KMS-11 (cell line): ENCODE results near the gene TMEM232.
A peak's percentile ranks its signal among the peaks of the same experiment; 100 is the strongest.

Experiments used
- H2AFZ ChIP-seq: fragments of 200-600 bp; sonication (generic); 2 replicates; pipeline ENCODE4 v1.6.1; 2016; ENCODE audit warnings: antibody characterized with exemption, mixed run types, low read depth
- H3K27ac ChIP-seq: fragments of 200-600 bp; sonication (generic); 2 replicates; pipeline ENCODE4 v1.6.1; 2016; ENCODE audit warnings: mild to moderate bottlenecking, mixed run types
- H3K27me3 ChIP-seq: fragments of 200-600 bp; sonication (generic); 2 replicates; pipeline ENCODE4 v1.6.1; 2017; ENCODE audit warnings: mild to moderate bottlenecking, low read depth, mixed run types, moderate library complexity; ENCODE audit not compliant: insufficient read depth
- H3K36me3 ChIP-seq: fragments of 200-600 bp; sonication (generic); 2 replicates; pipeline ENCODE4 v1.6.1; 2017; ENCODE audit warnings: mild to moderate bottlenecking, mixed run types; ENCODE audit not compliant: insufficient read depth
- H3K4me1 ChIP-seq: fragments of 200-600 bp; sonication (generic); 2 replicates; pipeline ENCODE4 v1.6.1; 2016; ENCODE audit warnings: mild to moderate bottlenecking, low read depth, mixed run types; ENCODE audit not compliant: poor library complexity, severe bottlenecking
- H3K4me2 ChIP-seq: fragments of 200-600 bp; sonication (generic); 2 replicates; pipeline ENCODE4 v1.7.0; 2016; ENCODE audit warnings: mild to moderate bottlenecking, mixed run types
- H3K4me3 ChIP-seq: fragments of 200-600 bp; sonication (generic); IDR thresholded peaks from 2 replicates; pipeline ENCODE4 v1.6.1; 2017; ENCODE audit warnings: low read depth, low read length, mixed read lengths; ENCODE audit not compliant: insufficient read depth
- H3K79me2 ChIP-seq: fragments of 200-600 bp; sonication (generic); 2 replicates; pipeline ENCODE4 v1.6.1; 2016; ENCODE audit warnings: low read depth, mixed run types; ENCODE audit not compliant: insufficient read depth
- H3K9ac ChIP-seq: fragments of 200-600 bp; sonication (generic); 2 replicates; pipeline ENCODE4 v1.6.1; 2016; ENCODE audit warnings: mild to moderate bottlenecking, mixed run types
- H4K20me1 ChIP-seq: fragments of 200-600 bp; sonication (generic); 2 replicates; pipeline ENCODE4 v1.6.1; 2016; ENCODE audit warnings: mild to moderate bottlenecking, mixed run types; ENCODE audit not compliant: insufficient read depth
- TF ChIP-seq, protein P1 (sequence below): fragments of 200-600 bp; sonication (generic); conservative IDR thresholded peaks from 2 replicates; pipeline ENCODE4 v1.6.1; 2017; ENCODE audit warnings: low read depth, mild to moderate bottlenecking, antibody characterized with exemption, low read length, moderate library complexity, mixed read lengths

Gene TMEM232

DNA sequence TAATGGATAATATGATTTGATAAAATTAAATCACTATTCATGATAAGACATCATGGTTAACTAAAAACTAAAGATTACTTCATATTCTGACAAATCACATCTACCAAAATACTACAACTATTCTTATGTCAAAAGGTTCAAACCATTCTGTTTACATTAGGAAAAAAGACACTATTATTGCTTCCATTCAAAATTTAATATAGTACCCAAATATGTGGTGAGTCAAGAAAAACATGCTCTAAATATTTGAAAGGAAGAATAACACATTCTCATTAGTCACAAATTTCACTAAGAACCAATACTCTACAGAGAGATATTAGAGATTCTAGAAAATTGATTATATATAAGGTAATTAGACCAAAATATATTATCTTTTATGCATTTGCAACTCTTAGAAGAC lies 234.0 kb downstream of the TMEM232 start:
- no peak overlapping the region for H2AFZ ChIP-seq
- TF ChIP-seq, protein P1, sequence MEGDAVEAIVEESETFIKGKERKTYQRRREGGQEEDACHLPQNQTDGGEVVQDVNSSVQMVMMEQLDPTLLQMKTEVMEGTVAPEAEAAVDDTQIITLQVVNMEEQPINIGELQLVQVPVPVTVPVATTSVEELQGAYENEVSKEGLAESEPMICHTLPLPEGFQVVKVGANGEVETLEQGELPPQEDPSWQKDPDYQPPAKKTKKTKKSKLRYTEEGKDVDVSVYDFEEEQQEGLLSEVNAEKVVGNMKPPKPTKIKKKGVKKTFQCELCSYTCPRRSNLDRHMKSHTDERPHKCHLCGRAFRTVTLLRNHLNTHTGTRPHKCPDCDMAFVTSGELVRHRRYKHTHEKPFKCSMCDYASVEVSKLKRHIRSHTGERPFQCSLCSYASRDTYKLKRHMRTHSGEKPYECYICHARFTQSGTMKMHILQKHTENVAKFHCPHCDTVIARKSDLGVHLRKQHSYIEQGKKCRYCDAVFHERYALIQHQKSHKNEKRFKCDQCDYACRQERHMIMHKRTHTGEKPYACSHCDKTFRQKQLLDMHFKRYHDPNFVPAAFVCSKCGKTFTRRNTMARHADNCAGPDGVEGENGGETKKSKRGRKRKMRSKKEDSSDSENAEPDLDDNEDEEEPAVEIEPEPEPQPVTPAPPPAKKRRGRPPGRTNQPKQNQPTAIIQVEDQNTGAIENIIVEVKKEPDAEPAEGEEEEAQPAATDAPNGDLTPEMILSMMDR: no peak
- H3K36me3 ChIP-seq: no peaks in the 10 kb centered on the region
- no peak overlapping the region for H3K4me3 ChIP-seq
- no peaks in the 10 kb centered on the region for H4K20me1 ChIP-seq
- no peaks in the 10 kb centered on the region for H3K27me3 ChIP-seq
- no peak overlapping the region for H3K4me2 ChIP-seq
- H3K4me1 ChIP-seq: no peaks in the 10 kb centered on the region
- no peak overlapping the region for H3K9ac ChIP-seq
- H3K27ac ChIP-seq: no peak overlapping the region
- H3K79me2 ChIP-seq: no peaks in the 10 kb centered on the region

GRCh38 chr5:110478895-110479294 lies 247.6 kb downstream of the TMEM232 start:
- Histone ChIP-seq H2AFZ (no peak overlapping the region), H3K36me3 (no peaks in the 10 kb centered on the region), H3K4me2 (peak overlapping the region; percentile 57), H3K79me2 (no peaks in the 10 kb centered on the region), H3K27me3 (no peaks in the 10 kb centered on the region), H3K4me1 (peaks cover 20% of the 10 kb centered on the region), H3K27ac (no peak overlapping the region), H4K20me1 (no peaks in the 10 kb centered on the region), H3K9ac (no peak overlapping the region), H3K4me3 (no peak overlapping the region)
- TF ChIP-seq, protein P1: no peak

DNA sequence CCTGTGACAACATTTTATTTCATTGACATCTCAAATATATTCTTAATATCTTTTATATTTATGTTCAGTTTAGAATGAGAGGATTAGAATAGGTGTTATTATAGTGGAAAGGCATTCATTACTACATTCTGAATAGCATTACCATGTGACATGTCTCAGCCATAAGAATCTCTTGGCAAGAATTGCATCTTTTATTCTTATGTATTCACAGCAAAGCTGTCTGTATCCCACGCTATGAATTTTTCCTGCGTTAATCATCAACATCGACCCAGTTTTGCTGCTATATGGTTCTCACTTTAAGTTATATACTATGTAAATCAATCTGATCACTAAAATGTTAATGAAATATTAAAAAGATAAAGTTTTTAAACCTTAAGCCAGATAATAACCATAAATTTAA lies 248.6 kb downstream of the TMEM232 start:
- peaks cover 20% of the 10 kb centered on the region for H3K4me1 ChIP-seq
- H3K4me3 ChIP-seq: no peak overlapping the region
- no peaks in the 10 kb centered on the region for H4K20me1 ChIP-seq
- H3K4me2 ChIP-seq: no peak overlapping the region
- no peak overlapping the region for H3K27ac ChIP-seq
- no peaks in the 10 kb centered on the region for H3K27me3 ChIP-seq
- H3K9ac ChIP-seq: no peak overlapping the region
- TF ChIP-seq, protein P1: no peak
- H2AFZ ChIP-seq: no peak overlapping the region
- H3K36me3 ChIP-seq: no peaks in the 10 kb centered on the region
- H3K79me2 ChIP-seq: no peaks in the 10 kb centered on the region

- Histone ChIP-seq H3K27ac (no peak overlapping the region), H3K4me1 (peaks cover 20% of the 10 kb centered on the region), H4K20me1 (no peaks in the 10 kb centered on the region), H3K79me2 (no peaks in the 10 kb centered on the region), H3K4me2 (no peak overlapping the region), H3K36me3 (no peaks in the 10 kb centered on the region), H3K9ac (no peak overlapping the region), H3K27me3 (no peaks in the 10 kb centered on the region), H3K4me3 (no peak overlapping the region), H2AFZ (no peak overlapping the region)
- TF ChIP-seq, protein P1: no peak
Observed at GRCh38 chr5:110476164-110476563, 250.3 kb downstream of the TMEM232 start.
